Anterior cingulate cortex (tissue), 58 donors: ENCODE data around the gene NTPCR.
"Not testable (repeated sequence)": the region's sequence is repeated elsewhere in the genome, so short reads cannot be mapped to it uniquely, and the experiment has no call there.

Experiments used
- DNase-seq, 58 donors: peaks; one replicate each; lab custom pipeline; 2025; lab: John Stamatoyannopoulos, UW

Gene NTPCR

DNA sequence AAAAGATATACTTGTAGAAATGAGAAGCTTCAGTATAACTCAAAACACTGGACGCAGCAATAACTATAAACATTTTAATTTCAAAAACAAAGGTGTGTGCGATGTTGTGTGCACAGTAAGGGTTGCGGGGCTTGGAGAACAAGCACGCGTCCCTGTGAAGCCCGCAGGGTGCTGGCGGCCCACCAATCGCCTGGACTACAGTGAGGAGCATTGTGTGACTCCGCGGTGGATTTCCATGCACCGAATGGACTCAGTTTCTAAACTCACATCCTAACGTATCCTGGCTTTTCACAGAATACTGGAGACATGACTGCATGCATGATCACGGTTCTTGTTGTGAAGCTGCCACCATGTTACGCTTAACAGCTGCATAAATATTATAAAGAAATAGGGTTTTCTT lies 33.0 kb downstream of the NTPCR start:
- peak in 4 of 58 donors; percentile 7 to 23 (median 14) for DNase-seq

- DNase-seq, result no peak
Observed at GRCh38 chr1:232983817-232984567, 33.6 kb downstream of the NTPCR start.

DNA sequence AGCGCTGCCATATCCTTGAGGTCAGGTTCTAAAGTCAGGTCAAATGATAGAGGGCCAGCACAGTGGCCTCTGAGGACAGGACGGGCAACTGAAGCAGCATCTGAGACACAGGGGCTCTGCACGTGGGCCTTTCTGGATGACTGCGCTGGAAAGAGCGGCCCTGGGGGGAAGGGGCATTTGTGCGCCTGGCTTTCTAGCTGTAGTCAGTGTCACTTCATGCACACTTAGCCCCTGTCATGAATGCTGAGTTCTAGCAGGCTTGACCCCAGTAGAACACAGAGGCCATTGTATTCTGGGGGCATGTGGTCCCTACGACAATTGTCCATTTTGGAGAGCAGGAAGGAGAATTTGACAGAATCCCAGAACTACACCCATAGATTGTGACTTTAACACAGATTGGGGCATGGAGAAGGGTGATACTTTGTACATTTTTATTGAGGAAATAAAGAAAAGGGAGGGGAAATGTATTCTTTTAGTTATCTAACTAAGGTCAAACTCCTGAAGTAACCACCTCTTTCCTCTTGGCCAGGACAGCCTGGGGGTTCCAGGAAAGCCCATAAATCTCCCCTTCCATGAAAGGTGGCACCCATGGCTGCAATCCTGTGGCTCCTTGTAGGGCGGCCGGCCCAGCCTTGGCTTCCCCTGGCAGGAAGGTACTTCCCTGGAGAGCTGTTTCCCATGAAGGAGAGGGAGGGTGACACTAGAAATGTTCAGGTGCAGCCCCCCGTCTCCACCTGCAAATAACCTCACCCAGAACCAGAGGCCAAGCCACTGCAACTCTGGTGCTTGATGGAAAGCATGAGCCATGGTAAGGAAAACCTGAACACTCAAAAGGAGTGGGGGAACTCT lies 34.4 kb downstream of the NTPCR start:
- peak in 28 of 58 donors; percentile 11 to 85 (median 32) for DNase-seq

DNA sequence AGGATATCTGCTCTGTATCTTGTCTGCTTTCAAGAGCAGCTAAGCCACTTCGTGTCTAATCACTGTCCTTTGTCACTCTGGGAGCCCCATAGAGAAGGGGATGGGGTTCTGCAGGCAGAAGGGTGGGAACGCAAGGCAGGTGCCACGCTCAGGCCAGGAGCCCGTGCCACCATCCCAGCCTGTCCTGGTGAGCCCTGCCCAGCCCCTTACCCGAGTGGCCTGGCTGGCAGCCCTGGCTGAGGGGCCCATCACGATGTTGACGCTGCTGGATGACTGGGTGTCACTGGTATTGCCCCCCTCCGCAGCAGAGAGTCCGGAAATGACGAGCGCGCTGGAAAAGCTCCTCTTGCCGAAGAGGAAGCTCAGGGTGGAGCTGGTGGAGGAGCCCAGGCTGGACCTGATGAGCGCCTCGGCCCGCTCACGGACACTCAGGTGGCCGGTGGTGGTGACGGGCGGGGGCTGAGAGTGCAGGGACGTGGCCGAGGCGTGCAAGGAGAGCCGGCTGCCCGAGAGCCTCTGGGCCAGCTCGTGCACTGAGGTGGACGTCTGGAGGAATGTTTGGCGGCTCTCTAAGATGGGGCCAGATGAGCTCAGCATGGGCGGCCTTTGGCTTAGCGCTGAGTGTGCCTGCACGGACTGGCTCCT lies 35.6 kb downstream of the NTPCR start:
- no peak for DNase-seq

- no peak for DNase-seq
Observed at GRCh38 chr1:232986527-232986922, 36.1 kb downstream of the NTPCR start.

- no peak for DNase-seq
Observed at GRCh38 chr1:232987046-232987773, 36.8 kb downstream of the NTPCR start.

GRCh38 chr1:232987774-232988140 lies 37.3 kb downstream of the NTPCR start:
- no peak for DNase-seq

DNA sequence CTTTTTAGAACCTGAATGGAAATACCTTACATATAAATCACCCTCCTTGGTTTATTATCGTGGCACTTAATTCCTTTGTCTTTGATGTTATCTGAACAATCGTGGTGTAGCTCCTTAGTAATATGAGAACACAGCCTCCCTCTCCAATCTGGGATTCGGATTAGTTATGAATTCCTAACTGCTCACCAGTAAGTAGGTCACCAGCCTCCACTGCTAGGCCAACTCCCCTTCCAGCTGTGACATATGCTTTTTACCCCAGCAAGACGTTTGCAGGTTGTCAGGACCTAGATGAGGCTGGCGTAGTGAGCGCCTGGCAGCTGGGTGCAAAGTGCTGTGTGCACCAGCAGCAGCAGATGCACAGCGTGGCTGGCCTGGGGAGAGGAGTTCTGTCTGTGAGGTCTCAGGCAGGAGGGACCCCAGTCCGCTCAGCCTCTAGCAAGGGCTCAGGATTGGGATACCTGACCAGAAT lies 38.2 kb downstream of the NTPCR start:
- peak in 2 of 58 donors; percentile 7 to 17 for DNase-seq

- no peak for DNase-seq
Observed at GRCh38 chr1:232990176-232991128, 40.0 kb downstream of the NTPCR start.

- DNase-seq, result no peak
Observed at GRCh38 chr1:232991238-232991637, 40.8 kb downstream of the NTPCR start.

- DNase-seq, result no peak
Observed at GRCh38 chr1:232992227-232992626, 41.8 kb downstream of the NTPCR start.

DNA sequence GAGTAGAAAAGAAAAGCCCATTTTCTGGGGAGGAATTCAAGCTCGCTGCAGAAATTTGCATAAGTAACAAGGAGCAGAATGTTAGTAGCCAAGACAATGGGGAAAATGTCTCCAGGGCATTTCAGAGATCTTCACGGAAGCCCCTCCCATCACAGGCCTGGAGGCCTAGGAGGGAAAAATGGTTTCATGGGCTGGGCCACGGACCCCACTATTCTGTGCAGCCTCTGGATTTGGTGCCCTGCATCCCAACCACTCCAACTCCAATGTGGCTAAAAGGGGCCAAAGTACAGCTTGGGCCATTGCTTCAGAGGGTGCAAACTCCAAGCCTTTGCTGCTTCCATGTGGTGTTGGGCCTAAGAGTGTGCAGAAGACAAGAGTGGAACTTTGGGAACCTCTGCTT lies 43.1 kb downstream of the NTPCR start:
- no peak for DNase-seq

DNA sequence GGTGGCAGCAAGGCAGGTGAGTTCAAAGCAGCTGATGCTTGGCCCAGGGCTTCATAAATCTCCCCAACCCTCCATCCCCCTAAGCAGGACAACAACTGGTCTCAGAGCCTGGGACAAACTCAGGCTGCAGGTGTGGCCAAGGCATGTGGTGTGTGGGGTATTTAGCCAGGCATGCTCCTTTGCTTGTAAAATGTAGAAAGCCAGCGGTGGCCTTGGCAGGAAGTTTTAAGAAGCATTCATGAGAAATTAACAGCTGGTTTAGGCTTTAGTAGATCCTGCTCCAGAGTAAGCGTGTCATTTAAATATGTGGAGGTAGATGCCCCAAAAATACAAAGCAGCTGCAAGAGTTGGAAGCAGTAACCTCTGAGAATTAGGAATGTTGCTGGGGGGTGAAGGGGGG lies 44.8 kb downstream of the NTPCR start:
- no peak for DNase-seq

DNA sequence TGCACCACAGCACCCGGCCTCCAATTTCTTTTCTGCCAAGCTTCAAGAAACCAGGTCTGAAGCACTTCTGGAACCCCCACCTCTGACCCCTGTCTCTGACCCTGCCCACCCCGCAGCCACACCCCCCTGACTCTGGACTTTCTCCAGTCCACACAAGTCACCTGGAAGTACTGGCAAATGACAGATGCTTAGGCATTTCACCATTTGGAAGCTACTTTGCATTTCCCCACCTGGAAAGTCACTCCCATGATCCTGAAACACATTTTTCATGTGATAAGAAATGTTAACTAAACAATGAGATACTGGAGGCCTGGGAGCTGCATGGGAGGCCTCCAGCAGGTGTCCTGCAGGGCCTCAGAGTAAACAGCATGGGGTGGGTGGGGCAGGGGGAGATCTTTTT lies 45.7 kb downstream of the NTPCR start:
- DNase-seq, result no peak

DNA sequence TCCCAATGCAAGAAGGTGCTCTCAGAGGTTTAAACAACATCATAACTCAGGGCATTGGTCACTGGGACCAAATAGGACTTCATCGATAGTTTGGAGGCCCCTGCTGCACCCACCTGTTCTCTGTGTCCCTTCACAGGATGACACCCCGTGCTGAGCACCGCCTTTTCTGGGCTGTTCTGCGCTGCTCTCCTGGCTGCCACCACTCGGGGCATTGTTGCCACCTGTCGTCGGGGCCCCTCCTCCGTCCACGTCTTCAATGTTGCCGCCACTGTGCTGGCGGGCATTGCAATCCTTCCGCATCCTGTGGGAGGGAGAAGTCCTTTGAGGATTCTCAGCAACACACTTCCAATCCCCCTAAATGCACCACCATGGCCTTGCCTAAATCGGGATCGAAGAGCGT lies 47.7 kb downstream of the NTPCR start:
- DNase-seq, result no peak

DNA sequence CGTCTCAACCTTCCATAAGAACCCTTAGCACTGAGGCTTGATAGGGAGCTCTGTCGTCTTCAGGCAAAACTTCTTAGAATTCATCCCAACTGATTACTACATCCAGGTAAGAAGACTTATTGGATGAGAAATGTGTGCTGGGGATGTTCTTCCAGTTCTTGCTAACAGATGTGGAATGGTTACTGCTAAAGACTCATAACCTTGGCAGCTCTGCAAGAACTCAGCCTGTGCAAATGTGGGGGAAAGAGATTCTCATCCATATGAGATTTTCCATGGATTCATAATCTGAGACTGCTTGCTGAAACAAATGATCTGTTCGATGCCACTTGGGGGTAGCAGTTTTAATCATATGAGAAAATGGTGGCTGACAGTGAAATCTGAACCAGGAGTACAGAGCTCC lies 48.2 kb downstream of the NTPCR start:
- DNase-seq, result no peak

DNA sequence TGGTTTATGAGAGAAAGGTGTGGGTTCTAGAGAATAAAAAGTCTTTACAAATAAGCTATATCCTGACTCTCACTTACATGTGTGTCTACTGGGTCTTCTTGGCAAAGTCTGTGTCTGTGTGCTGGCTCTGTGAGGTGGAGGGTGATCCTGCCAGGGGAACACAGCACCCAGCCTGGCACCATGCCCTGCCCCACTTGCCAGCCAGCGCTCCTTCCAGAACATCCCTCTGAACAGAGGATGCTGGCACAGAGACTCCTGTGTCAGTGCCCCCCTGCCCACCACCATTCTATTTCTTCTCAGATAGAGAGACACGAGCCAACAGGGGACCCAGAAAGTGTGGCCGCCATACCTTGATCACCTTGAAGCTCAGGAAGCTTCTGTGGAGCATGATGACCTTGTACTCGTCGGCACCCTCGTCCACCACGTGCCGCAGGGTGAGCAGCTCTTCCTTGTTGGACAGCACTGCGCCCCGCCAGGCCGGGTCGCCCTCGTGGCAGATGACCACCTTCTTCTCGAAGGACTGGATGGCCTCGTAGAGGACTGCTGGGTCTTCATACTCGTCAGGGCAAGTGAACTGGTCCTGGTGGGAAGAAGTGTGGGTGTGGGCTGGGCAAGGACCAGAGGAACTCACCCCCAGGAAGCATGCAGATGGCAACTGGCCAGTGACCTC lies 49.7 kb downstream of the NTPCR start:
- no peak for DNase-seq

- not testable (repeated sequence) for DNase-seq
Observed at GRCh38 chr1:233003638-233004037, 53.2 kb downstream of the NTPCR start.

DNA sequence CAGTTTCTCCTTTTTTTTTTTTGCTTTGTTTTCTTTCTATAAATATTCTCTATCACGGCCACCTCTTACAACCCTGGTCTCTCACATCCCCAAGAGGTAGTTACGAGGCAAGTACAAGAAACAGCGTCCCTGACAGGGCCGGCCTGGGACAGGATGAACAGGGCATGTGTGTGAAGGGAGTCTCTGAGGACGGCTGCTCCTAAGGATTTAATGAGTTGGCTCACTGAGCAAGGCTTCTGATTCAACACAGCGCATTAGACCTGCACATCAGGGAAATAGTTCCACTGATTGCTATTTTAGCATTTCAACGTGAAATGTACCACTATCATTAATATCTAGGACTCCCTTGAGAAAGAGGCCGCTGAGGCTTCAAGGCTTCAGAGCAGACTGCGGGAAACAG lies 54.0 kb downstream of the NTPCR start:
- DNase-seq, result no peak
